K562 treated with DMSO at 1 percent for 4 hours (cell line): ENCODE measurements around the gene ZC3H7B. TPM values are rescaled to one million over a fixed set of nuclear protein-coding genes. Genes with fewer than 3 reads are reported as not detected.

Experiments
- total RNA-seq: library from RNA; unstranded; fragments of 300-600 nt; gene quantifications from 2 replicates; pipeline ENCODE4 v1.2.3, GENCODE V29; 2022; ENCODE audit not compliant: insufficient read depth

ZC3H7B gene, protein sequence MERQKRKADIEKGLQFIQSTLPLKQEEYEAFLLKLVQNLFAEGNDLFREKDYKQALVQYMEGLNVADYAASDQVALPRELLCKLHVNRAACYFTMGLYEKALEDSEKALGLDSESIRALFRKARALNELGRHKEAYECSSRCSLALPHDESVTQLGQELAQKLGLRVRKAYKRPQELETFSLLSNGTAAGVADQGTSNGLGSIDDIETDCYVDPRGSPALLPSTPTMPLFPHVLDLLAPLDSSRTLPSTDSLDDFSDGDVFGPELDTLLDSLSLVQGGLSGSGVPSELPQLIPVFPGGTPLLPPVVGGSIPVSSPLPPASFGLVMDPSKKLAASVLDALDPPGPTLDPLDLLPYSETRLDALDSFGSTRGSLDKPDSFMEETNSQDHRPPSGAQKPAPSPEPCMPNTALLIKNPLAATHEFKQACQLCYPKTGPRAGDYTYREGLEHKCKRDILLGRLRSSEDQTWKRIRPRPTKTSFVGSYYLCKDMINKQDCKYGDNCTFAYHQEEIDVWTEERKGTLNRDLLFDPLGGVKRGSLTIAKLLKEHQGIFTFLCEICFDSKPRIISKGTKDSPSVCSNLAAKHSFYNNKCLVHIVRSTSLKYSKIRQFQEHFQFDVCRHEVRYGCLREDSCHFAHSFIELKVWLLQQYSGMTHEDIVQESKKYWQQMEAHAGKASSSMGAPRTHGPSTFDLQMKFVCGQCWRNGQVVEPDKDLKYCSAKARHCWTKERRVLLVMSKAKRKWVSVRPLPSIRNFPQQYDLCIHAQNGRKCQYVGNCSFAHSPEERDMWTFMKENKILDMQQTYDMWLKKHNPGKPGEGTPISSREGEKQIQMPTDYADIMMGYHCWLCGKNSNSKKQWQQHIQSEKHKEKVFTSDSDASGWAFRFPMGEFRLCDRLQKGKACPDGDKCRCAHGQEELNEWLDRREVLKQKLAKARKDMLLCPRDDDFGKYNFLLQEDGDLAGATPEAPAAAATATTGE
- 32.3 and 35.7 TPM in 2 replicates for total RNA-seq

DNA sequence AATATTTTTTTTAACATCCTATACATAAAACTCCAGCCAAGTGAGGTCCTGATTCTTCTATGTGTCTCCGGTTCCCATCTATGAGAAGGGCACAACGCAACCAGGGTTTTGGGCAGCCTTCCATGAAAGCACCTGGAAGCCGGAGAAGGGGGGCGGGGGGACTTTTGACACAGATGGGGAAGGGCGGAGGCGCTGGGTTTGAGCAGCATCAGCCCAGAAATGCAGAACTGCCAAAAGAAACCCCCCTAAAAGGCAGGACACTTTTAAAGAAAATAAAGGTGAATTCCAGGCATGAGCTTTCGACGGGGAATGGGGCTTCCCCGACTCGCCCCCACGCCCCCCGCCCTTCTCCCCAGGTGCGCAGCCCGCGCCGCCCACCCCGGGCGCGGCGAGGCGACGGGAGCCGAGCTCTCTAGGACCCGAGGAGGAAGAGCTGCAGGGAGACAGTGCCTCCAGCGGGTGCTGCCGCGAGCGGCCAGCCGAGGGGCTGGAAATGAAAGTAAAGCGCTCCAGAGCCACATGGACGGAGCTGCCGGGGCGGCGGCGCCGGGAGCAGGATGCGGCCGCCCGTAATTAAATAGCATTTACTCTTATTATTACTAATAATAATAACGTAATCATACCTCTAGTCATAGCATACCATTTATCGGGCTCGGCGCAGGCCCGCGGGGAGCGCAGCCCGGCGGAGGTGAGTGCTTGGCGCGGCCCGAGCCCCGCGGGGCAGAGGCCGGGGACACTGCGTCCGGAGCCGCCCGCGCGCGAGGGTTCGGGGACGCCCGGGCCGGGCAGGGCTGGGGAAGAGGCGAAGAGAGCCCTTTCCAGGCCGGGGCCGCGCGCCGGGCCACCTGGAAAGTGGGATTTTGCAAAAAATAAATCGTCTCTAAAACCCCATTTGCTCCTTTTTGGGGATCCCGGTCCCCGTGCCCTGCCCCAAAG is at the start of gene ZC3H7B:
Gene ZC3H7B, plus strand, starts transcription at position 441 of the 936 bp plus-strand sequence. CDS start 19,136 bp downstream, outside the sequence.

GRCh38 chr22:41285820-41286638 is 15.3 kb upstream of the ZC3H7B start, which contains the start of gene RANGAP1:
Gene RANGAP1 (minus strand): TSS chr22:41286187. CDS start chr22:41281044, 5,143 bp downstream.

DNA sequence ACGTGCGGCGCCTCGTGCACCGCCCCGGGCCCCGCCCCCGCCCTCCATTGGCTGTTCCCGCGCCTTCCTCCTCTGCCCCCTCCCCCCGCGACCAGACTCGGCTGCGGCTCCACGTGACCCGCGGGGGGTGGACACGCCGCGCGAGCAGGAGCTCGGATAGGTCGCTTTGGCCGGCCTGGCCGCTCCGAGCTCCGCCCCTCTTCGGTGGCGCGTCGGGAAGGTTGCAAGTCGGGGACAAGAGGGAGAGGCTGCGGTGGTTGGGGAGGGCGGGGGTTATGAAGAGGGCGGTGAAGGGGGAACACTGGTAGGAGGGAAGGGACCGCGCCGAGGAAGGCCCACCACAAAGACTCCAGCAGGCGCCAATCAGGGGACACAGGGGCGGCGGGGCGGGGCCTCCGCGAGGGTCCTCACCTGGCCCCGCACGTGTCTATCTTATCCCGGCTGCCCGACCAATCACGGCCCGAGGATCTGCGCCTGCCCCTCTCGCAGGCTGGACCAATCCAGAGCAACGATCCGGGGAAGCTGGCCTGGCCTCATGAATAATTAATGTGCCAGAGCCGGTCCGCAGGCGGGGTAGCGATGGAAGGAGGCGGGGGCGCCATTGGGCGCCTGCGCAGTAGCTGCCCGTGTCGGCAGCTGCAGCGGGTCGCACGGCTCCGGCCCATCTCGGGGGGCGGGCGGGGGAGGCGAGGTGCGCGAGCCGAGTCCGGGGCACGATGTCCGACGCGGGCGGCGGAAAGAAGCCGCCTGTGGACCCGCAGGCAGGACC is 80.2 kb downstream of the ZC3H7B start, which contains the start of gene TEF:
Gene TEF, plus strand, starts transcription at position 614 of the 769 bp plus-strand sequence. Its CDS starts 103 bp downstream, at position 717.

Other genes starting within 250 kb of the ZC3H7B start
- 20.9 and 22.3 TPM in 2 replicates for gene EP300, start 208.9 kb upstream of the ZC3H7B start, total RNA-seq
- 8.4 and 12.0 TPM in 2 replicates for gene L3MBTL2, start 96.2 kb upstream of the ZC3H7B start, total RNA-seq
- gene CHADL, start 60.6 kb upstream of the ZC3H7B start, total RNA-seq: not detected in 2 replicates
- gene RANGAP1, start 15.3 kb upstream of the ZC3H7B start, total RNA-seq: 95.8 and 110 TPM in 2 replicates
- gene TEF, start 80.4 kb downstream of the ZC3H7B start, total RNA-seq: 0.61 and 1.2 TPM in 2 replicates
- 14.3 and 18.5 TPM in 2 replicates for gene TOB2, start 145.3 kb downstream of the ZC3H7B start, total RNA-seq
- 47.3 and 52.8 TPM in 2 replicates for gene PHF5A, start 167.2 kb downstream of the ZC3H7B start, total RNA-seq
- 87.5 and 99.7 TPM in 2 replicates for gene ACO2, start 167.6 kb downstream of the ZC3H7B start, total RNA-seq
- 11.4 and 16.7 TPM in 2 replicates for gene POLR3H, start 242.9 kb downstream of the ZC3H7B start, total RNA-seq